Vagina (tissue), 2 donors: ENCODE results near the gene EREG.

ENCODE experiments used
- CTCF ChIP-seq, 3 experiments: fragments of 450-650 bp in 2 of 3; fragments of 200-600 bp in 1 of 3; sonication (generic) in 1 of 3; IDR thresholded peaks; one replicate each; pipeline ENCODE4 v1.5.1; 2017 to 2019; ENCODE audit warnings: antibody characterized with exemption in 3 of 3, mild to moderate bottlenecking in 2 of 3, moderate library complexity in 2 of 3
- POLR2A ChIP-seq, 2 donors: fragments of 450-650 bp; IDR thresholded peaks; one replicate each; pipeline ENCODE4 v1.6.1; 2017; ENCODE audit warnings: antibody characterized with exemption in 2 of 2, mild to moderate bottlenecking in 2 of 2, moderate library complexity in 2 of 2
- POLR2AphosphoS5 ChIP-seq, 2 donors: sonication (generic); formaldehyde crosslinking; IDR thresholded peaks; one replicate each; pipeline ENCODE4 v1.9.0; 2017; ENCODE audit warnings: antibody characterized with exemption in 2 of 2, mild to moderate bottlenecking in 2 of 2, low read depth in 1 of 2; ENCODE audit not compliant: insufficient read depth in 1 of 2

- no peak for TF ChIP-seq CTCF (IDR thresholded peaks at IDR 0.05)
- TF ChIP-seq POLR2AphosphoS5 (IDR thresholded peaks at IDR 0.05; ENCODE audit: insufficient read depth in 1 of 2, low read depth in 1 of 2), result no peak
- no peak for TF ChIP-seq POLR2A (IDR thresholded peaks at IDR 0.05)
Observed at GRCh38 chr4:74415602-74416300, 50.8 kb downstream of the EREG start.
